HG02884 (cell line): Measurements from ENCODE around the gene CRTAC1.

Experiments
- ATAC-seq: cut with Tn5 transposase; IDR thresholded peaks from one replicate; pipeline ENCODE4 v1.9.1; 2021; ENCODE audit warnings: mild to moderate bottlenecking, moderate library complexity; ENCODE audit not compliant: unreplicated experiment

The CRTAC1 gene, protein sequence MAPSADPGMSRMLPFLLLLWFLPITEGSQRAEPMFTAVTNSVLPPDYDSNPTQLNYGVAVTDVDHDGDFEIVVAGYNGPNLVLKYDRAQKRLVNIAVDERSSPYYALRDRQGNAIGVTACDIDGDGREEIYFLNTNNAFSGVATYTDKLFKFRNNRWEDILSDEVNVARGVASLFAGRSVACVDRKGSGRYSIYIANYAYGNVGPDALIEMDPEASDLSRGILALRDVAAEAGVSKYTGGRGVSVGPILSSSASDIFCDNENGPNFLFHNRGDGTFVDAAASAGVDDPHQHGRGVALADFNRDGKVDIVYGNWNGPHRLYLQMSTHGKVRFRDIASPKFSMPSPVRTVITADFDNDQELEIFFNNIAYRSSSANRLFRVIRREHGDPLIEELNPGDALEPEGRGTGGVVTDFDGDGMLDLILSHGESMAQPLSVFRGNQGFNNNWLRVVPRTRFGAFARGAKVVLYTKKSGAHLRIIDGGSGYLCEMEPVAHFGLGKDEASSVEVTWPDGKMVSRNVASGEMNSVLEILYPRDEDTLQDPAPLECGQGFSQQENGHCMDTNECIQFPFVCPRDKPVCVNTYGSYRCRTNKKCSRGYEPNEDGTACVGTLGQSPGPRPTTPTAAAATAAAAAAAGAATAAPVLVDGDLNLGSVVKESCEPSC

DNA sequence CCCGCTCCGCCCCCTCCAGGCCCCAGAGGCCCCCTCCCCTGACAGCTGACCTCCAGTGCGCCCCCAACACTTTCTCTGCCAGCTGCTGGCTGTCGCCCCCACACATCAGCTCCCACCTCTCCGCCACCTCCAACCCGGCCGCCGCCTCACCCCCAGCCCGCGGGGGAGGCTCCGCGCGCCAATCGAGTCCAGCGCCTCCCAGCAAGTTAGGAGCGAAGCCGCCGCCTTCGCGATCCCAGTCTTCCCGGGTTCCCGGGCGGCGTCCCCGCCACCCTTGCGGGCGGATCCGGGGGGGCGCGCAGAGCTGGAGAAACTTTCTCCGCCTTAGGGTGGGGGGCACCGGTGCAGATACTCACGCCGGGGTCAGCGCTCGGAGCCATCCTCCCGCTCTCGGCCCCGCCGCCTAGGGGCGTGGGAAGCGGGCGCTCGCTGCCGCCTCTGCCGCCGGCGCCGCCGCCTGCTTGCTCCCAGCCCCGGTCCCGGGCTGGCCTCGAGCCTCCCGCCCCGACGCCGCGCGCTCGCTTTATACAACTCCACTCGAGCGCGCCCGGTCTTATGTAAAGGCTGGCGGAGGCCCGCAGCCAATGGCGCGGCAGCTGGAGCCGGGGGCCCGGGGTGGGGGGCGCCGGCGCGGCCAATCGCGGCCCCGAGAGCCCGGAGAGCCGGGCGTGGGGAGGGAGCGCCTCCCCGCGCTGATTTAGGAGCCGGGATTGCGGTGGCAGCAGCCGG, at the start of gene CRTAC1:
CRTAC1 (minus strand) TSS at position 529 of the 729 bp plus-strand sequence; CDS start at position 380, 149 bp downstream.
- no peak for ATAC-seq

DNA sequence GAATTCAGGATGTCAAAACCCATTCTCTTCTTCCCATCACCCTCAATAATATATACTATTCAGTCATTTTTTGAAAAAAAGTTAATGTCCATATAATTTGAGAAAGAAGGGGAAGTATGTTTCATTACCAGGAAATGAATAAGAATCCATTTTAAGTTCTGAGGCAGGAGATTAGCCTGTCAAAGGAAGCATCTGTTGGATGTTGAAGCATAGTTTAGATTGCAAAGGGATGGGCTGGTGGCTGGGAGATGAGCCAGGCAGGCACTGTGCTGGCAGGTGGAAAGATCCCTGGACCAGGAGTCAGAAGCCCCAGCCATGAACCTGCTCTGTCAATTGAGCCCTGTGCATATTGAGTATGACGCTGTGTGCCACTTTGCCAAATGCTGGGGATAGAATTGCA, 48.4 kb upstream of the CRTAC1 start:
- ATAC-seq: no peak

DNA sequence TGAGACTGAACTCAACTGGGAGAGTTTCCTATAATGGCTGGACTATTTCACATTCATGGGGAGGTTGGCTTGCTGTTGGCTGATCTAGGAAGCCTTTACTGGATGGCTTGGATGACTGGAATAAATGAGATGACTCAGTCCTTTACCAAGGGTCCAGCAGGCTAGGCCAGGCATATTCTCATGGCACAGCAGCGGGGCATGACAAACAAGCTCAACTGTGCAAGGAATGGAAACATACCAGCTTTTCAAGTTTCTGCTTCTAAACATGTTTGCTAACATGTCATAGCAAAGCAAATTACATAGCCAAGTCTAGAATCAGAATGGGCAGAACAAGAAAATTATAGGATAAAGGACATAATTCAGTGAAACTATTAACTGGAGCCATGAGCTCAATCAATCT, 46.8 kb upstream of the CRTAC1 start:
- no peak for ATAC-seq

DNA sequence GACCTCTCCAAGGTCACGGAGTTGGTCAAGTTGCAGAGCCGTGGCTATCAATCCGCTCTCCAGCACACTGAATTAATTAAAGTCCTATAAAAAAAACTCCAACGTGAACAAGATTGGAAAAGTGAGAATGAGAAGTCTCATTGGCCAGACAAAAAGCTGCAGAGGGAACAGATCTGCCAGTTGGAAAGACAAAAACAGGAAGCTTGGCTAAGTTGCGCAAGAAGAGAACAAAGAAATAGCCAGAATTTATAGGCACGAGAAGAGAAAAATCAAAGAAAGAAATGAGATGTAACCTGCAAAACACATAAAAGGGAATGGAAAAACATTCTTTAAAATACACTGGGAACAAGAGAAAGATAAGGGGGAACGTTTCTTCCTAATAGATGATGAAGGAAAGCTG, 45.7 kb upstream of the CRTAC1 start:
- no peak for ATAC-seq

DNA sequence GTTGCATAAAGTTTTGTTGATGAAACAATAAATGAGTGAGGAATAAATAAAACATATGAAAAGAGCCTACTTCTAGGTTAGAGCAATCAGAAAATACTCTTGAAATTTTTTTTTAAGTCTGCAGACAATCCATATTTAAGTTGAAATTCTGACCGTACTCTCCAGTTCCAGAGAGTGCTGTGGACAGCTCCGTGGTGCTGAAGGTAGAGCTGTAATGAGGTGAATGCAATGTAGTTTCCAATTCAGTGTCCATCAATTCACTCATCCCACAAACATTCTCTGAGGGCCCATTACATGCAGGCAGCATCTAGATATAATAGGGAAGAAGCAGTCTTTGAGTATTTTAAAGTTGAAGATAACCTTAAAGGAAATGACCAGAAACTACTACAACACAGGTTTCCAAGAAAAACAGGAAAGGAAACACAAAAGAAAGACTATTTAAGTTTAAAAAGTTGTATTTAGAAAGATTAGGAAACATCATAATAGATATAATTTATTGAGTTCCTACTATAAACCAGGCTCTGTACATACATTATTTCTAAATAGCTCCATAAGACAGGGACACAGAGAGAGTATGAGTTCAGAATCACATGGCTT, 44.0 kb upstream of the CRTAC1 start:
- no peak for ATAC-seq

DNA sequence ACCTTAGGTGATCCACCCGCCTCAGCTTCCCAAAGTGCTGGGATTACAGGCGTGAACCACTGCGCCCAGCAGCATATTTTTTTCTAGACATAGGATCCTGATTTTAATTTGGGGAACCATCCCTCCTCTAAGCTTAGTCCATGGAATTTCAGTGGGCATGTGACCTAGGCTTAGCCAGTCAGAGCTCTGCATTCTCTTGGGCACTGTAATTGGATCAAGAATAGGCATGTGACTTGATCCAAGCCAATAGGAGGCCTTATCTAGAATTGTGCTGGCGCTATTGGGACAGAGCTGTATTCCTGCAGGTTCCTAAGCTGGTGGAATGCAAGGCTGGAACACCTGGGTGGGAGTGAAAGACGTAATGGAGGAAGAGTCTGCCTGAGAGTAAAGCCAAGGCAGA, 36.7 kb upstream of the CRTAC1 start:
- ATAC-seq: no peak

DNA sequence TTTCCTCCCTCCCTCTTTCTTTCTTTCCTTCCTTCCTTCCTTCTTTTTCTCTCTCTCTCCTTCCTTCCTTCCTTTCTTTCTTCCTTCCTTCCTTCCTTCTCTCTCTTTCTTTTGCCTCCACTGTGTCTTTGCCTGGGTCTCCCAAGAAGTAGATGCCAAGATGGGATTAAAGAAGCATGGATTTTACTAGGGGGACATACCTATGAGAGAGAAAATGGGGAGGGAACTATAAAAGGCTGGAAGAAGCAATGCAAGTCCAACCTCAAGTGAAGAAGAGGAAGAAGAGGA, 33.3 kb upstream of the CRTAC1 start:
- ATAC-seq: no peak

DNA sequence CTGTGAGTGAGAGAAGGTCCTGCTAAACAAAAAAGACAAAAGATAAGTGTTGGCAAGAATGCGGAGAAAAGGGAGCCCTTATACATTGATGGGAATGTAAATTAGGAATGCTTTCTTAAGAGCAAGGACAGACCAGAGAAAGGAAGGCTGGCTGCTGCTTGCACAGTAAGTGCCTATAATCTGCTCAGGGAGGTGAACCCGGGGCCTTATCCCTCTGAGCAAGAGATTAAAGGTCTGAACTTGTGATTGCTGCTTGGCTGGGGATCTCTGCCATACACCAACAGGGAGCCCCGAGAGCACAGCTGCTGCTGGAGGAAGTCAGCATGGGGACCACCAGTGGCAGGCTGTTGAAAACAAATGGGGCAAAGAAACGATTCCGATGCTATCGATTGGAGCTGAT, 32.0 kb upstream of the CRTAC1 start:
- ATAC-seq: no peak

DNA sequence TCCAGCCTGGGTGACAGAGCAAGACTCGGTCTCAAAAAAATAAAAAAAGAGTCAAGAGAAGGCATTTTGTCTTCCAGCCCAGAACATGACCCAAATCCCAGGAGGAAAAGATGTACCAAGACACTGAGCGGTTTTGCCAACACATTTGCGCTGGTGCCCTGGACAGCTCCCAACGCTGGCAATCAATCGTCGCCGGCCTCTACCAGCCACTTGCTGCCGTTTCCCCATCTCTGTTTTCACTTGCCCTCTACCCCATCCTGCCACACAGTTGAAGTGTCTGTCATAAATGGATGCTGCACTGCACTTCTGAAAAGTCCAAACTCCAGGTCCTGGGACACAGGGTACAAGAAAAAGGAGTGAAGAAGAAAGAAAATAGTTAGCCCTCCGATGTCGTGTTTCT, 29.7 kb upstream of the CRTAC1 start:
- ATAC-seq: no peak

DNA sequence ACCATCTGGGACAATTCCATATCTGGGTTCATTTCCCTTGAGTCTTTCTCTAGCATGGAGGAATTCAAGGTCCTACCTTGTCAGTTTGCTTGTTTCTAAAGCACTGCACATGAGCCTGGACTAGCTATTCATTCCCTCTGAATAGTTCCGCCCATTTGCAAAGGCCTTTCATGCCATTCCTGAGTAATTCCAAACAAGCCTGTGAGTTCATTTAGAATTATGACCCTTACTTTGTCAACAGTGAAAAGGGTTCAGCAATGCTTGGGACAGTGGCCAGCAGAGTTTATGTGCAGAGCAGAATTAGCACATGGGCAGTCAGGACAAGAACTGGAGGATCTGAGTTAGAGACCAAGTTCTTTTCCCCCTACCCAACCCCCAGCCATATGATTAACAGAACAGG, 27.9 kb upstream of the CRTAC1 start:
- ATAC-seq: no peak

DNA sequence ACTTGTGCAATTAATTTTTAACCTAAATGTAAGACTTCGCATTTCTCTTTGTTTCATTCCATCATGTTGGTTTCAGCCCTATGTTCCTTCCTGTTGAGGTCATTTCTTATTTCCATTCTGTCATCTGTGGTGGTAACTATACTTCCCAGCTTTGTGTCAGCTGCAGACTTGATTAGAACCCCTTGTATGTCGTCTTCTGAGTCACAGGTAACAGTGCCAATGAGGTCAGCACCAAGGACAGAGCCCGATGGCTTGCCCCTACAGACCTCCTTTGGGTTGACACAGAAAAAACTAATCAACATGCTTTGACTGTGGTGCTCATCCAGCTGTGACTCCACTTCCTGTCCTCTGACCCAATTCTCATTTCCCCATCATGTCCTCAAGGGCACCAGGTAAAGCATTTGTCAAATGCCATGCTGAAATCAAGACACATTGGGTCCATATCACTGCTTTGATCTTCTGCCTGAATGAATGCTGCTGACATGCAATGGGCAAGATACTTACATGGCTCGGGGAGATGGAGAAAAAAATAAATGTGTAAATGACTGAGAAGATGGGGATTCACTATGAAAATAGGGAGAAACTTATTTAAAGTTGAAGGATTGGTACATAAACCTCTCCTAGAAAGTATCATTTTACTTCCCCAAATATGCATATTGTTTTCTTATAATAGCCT, 25.6 kb upstream of the CRTAC1 start:
- no peak for ATAC-seq

DNA sequence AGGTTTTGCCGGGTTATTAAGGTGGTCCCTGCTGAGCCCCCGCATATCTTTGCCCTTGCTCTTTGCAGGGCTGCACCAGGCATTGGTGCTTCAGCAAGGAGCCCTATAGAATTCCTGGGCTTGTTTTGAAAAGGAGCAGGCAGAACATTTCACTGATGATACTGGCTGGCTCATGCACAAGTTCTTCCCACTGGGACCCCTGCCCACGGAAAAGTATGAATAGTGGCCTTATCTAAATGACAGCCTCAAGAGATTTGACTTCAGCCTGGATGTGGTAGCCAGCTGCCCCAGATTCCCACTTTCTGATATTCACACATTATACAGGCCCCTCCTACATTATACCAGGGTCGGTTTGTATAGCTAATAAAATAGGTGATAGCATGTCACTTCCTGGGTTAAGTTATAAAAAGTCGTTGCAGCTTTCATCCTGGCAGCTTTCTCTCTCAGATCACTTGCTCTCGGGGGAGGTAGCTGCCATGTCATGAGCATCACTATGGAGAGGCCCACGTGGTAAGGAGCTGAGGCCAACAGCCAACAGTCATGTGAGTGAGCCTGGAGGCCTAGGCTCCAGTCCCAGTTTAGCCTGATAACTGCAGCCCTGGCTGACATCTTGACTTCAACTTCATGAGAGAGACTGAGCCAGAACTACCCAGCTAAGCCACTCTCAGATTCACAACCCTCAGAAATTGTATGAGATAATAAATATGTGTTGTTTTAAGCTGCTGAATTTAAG, 16.8 kb upstream of the CRTAC1 start:
- ATAC-seq: no peak

DNA sequence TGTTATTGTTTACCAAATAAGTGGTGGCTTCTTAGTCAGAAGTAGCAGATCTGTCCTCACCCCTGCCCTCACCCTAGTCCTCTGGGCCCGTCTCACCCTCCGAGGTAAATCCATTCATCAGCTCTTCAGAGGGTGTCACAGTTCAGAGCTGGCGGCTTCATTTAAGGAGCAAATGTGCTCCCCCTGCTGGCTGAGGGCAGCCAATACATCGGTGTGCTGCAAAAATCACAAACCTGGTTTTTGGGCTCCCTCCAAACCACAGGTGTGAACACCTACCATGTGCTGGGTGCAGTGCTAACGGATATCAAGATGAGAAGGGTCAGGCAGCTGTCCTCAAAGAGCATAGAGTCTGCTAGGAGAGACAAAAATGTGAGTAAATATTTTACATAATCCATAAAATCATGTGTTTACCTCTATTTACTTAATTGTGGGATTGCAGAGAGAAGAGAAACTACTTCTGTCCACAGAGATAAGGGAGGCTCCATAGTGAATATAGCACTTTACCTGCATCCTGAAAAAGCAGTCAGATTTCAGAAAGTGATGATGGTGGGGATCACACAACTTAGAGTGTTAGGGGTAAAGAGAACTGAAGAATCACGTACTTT, 15.5 kb upstream of the CRTAC1 start:
- peak; percentile 70 for ATAC-seq

DNA sequence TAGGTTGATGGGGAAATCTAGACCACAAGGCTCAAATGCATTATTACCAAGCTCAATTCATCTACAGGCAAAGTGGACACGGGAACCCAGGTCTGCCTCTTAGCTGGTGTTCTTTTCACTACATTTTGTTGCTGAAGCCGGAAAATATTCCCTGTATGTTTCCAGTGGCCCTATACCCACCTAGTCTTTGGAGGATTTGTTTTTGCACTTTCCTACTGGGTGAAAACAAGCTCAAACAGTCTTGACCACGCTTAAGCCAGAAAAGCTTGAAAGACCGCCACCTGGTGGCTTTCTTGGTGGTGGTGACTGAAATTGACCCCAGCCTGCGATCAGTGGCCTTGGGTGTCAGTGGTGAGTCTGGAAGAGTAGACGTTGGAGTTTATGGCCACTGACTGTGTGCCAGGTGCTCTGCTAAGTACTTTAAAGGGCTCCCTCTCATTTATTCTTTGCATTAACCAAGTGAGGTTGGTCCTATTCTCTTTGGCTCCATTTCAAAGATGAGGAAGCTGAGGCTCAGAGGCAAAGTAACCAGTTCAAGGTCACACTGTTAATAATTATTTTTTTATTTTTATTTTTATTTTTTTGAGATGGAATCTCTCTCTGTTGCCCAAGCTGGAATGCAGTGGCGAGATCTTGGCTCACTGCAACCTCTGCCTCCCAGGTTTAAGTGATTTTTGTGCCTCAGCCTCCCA, 11.1 kb upstream of the CRTAC1 start:
- ATAC-seq: no peak

DNA sequence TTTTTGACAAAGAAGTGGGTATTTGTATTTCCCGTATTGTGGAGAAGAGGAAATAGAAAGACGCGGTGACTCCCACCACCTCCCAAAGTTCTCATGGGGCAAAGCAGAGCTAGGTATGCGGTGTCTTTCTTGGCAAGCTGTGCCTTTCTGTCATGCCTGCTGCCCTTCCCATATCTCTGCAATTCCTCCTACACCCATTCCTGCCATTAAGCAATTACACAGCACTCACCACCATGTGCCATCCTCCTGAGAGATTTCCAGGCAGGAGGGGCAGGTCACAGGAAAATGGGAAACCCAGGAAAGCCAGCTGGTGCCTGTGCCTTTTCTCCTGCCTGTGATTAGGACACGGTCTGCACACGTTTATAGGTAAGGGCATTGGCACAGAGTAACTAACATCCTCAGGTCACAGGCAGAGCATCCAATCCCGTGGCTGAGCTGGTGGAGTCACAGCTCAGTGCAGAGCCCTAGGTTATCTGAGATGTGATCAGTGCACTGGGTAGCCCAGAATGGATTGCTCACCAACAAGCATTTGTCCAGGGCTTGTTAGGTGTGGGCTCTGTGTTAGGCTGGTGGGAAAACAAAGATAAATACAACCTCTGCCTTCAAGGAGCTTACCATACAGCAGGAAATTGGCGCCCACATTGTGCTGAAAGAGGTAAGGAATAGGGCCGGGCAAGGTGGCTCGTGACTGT, 9.4 kb upstream of the CRTAC1 start:
- no peak for ATAC-seq

DNA sequence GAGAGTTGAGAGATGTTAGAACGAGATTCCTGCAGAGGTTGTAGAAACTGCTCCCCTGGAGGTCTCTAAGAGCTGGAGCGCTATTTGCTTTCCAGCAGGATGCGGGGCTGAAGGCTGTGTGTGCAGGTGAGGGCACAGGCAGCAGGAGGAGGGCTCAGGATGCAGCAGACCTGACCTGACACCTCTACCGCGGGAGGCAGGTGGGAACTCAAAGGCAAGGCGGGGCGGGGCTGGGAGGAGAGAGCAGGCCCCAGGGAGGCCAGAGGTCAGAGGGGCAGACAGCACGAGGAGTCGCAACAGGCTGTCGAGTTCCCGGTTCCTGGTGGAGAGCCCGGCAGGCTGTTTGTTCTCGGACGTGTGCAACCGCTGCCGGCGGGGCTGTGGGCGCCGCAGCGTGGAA, 7.9 kb upstream of the CRTAC1 start:
- no peak for ATAC-seq

DNA sequence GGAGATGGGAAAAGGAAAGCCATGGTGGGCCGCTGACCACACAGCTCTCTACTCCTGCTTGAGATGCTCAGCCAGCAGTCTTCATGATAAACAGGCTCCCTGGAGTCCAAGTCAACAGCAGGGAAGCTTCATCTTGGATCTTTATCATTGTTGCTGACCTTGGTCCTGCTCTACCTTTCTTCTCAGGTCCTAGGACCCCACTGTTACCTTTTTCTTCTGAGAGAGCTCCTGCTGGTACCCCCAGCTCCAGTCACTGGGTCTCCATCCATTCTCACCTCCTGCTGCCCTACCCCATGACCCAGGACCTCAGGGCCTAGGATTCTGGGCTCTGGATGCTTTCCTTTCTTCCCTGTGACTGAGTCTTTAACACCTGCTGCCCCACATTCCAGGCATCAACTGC, 5.2 kb upstream of the CRTAC1 start:
- no peak for ATAC-seq

DNA sequence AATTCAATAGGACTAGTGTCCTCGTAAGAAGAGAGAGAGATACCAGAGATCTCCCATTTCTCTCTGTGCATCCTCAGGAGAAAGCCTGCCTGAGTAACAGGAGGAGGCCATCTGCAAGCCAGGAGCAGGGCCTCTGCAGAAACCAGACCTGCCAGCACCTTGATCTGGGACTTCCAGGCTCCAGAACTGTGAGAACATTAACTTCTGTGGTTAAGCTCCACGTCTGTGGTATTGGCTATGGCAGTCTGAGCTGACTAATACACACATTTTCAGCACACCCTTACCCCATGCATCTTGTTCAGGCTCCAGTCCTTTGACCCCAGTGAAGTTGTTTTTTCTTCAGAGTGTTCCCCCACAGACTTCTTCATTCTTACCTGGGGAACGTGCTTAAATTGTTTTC, 3.1 kb upstream of the CRTAC1 start:
- no peak for ATAC-seq

DNA sequence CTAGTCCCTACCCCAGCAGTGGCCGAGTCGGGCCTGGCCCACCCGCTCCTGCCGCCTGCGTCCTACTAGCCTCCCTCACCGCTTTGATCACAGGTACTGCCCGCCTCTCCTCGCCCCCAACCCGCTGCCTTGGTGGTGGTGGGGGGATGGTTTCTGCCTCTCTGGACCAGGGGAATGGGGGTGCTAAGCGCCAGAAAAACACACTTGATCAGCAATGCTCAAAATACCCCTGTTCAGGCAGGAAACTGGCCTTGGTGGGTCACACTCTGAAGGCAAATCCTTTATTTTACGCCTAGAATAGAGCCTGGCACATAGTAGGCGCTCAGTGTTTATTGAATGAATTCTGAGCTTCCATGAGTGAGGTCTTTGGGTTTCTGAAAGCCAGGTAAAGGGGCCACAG, 1.0 kb upstream of the CRTAC1 start:
- ATAC-seq: no peak
